H1 (cell line): ENCODE data around the gene FLT1. TPM values are rescaled to one million over a fixed set of nuclear protein-coding genes. Genes with fewer than 3 reads are reported as not detected.
A peak's percentile ranks its signal among the peaks of the same experiment; 100 is the strongest.

Experiments used
- ASH2L ChIP-seq: fragments of 200-600, 300-600 bp; sonication (generic); IDR thresholded peaks from one replicate; pipeline ENCODE4 v1.7.1; 2017; ENCODE audit warnings: low read length
- ATF3 ChIP-seq: IDR thresholded peaks from 2 replicates; pipeline ENCODE4 v1.6.1; 2011; ENCODE audit warnings: low read depth, mild to moderate bottlenecking, low read length; ENCODE audit not compliant: insufficient read depth
- BRCA1 ChIP-seq: IDR thresholded peaks from 2 replicates; pipeline ENCODE4 v1.6.1; 2012; ENCODE audit warnings: low read depth, low read length, improper control_type of control experiment
- CHD1 ChIP-seq: IDR thresholded peaks from 2 replicates; pipeline ENCODE4 v1.6.1; 2012; ENCODE audit warnings: low read depth, low read length, improper control_type of control experiment
- CREB1 ChIP-seq: IDR thresholded peaks from 2 replicates; pipeline ENCODE4 v1.6.1; 2012; ENCODE audit warnings: inconsistent platforms
- CTBP2 ChIP-seq: IDR thresholded peaks from 2 replicates; pipeline ENCODE4 v1.7.0; 2011; ENCODE audit warnings: borderline replicate concordance, mild to moderate bottlenecking, moderate library complexity, mixed read lengths, low read length; ENCODE audit not compliant: insufficient read depth, insufficient read length
- EP300 ChIP-seq, 2 experiments: IDR thresholded peaks; 1 replicate in 1 of 2; 2 replicates in 1 of 2; pipeline ENCODE4 v1.6.1; 2011 to 2012; ENCODE audit warnings: low read depth in 2 of 2, low read length in 2 of 2, mild to moderate bottlenecking in 2 of 2, borderline replicate concordance in 1 of 2, inconsistent platforms in 1 of 2, moderate library complexity in 1 of 2
- EZH2 ChIP-seq: fragments of 200-600 bp; sonication (generic); IDR thresholded peaks from 2 replicates; pipeline ENCODE4 v1.7.1; 2012; ENCODE audit warnings: low read depth, mild to moderate bottlenecking, moderate library complexity, low read length, inconsistent platforms; ENCODE audit not compliant: severe bottlenecking
- HDAC2 ChIP-seq, 2 experiments: fragments of 300-600 bp in 1 of 2; sonication (generic) in 1 of 2; IDR thresholded peaks; 2 replicates each; pipeline ENCODE4 v1.6.1; 2011 to 2012; ENCODE audit warnings: low read depth in 2 of 2, low read length in 2 of 2, mild to moderate bottlenecking in 2 of 2, moderate library complexity in 2 of 2, borderline replicate concordance in 1 of 2, inconsistent platforms in 1 of 2
- JUN ChIP-seq: IDR thresholded peaks from 2 replicates; pipeline ENCODE4 v1.6.1; 2011; ENCODE audit warnings: low read depth, mild to moderate bottlenecking, improper control_type of control experiment, low read length
- JUND ChIP-seq: IDR thresholded peaks from 2 replicates; pipeline ENCODE4 v1.6.1; 2011; ENCODE audit warnings: mild to moderate bottlenecking, improper control_type of control experiment, low read length
- KDM5A ChIP-seq: fragments of 200-600 bp; IDR thresholded peaks from 2 replicates; pipeline ENCODE4 v1.7.1; 2012; ENCODE audit warnings: mild to moderate bottlenecking, low read length, inconsistent platforms, mixed read lengths
- RNF2 ChIP-seq: fragments of 200-900, 300-1000 bp; sonication (generic); IDR thresholded peaks from 2 replicates; pipeline ENCODE4 v1.7.1; 2016; ENCODE audit warnings: borderline replicate concordance, low read depth, mild to moderate bottlenecking, antibody characterized with exemption, low read length; ENCODE audit not compliant: poor library complexity, severe bottlenecking; ENCODE audit errors: missing control alignments
- SP2 ChIP-seq: IDR thresholded peaks from 2 replicates; pipeline ENCODE4 v1.6.1; 2012; ENCODE audit warnings: mild to moderate bottlenecking, low read length, inconsistent platforms
- SRF ChIP-seq: IDR thresholded peaks from 2 replicates; pipeline ENCODE4 v1.6.1; 2011; ENCODE audit warnings: mild to moderate bottlenecking, low read depth, low read length, moderate library complexity
- TAF1 ChIP-seq: IDR thresholded peaks from 2 replicates; pipeline ENCODE4 v1.6.1; 2011; ENCODE audit warnings: mild to moderate bottlenecking, low read depth, low read length
- TAF7 ChIP-seq: optimal IDR thresholded peaks from 2 replicates; pipeline ENCODE3; 2011; ENCODE audit warnings: low read depth, mild to moderate bottlenecking, inconsistent platforms, low read length, moderate library complexity, borderline replicate concordance
- TCF12 ChIP-seq: IDR thresholded peaks from 2 replicates; pipeline ENCODE4 v1.6.1; 2011; ENCODE audit warnings: low read depth, mild to moderate bottlenecking, low read length
- YY1 ChIP-seq: IDR thresholded peaks from 2 replicates; pipeline ENCODE4 v1.6.1; 2011; ENCODE audit warnings: low read depth, mild to moderate bottlenecking, low read length
- polyA plus RNA-seq, 7 experiments: library from polyadenylated mRNA; depleted of rRNA in 3 of 7; stranded (reverse) in 5 of 7; unstranded in 2 of 7; fragments of >200 nt in 5 of 7; fragments of 200-250 nt in 2 of 7; gene quantifications; 1 replicate in 5 of 7; 2 replicates in 1 of 7; 4 replicates in 1 of 7; pipeline versions ENCODE4 v1.2.1 to v1.2.3, GENCODE V29; 2011 to 2013; ENCODE audit warnings: missing spikeins in 2 of 7, mixed read lengths in 2 of 7
- total RNA-seq: library from RNA; stranded (reverse); fragmentation: NEBNext Ultra II Directional; extraction: Animal tissue kit (Norgen Biotek cat#: 25700); gene quantifications from 2 replicates; pipeline ENCODE4 v1.2.1, GENCODE V29; 2021
- TF ChIP-seq, protein P1 (sequence below): IDR thresholded peaks from 2 replicates; pipeline ENCODE4 v1.6.1; 2012; ENCODE audit warnings: low read length, inconsistent platforms
- TF ChIP-seq, protein P2 (sequence below): IDR thresholded peaks from 2 replicates; pipeline ENCODE4 v1.6.1; 2011; ENCODE audit warnings: low read length, improper control_type of control experiment

Gene FLT1
- total and polyA plus RNA-seq, 2 of the 8 experiments (the other 6 are each of a cell fraction or from before 2014, with no cell fraction given) = 19.7 to 90.2 TPM

DNA sequence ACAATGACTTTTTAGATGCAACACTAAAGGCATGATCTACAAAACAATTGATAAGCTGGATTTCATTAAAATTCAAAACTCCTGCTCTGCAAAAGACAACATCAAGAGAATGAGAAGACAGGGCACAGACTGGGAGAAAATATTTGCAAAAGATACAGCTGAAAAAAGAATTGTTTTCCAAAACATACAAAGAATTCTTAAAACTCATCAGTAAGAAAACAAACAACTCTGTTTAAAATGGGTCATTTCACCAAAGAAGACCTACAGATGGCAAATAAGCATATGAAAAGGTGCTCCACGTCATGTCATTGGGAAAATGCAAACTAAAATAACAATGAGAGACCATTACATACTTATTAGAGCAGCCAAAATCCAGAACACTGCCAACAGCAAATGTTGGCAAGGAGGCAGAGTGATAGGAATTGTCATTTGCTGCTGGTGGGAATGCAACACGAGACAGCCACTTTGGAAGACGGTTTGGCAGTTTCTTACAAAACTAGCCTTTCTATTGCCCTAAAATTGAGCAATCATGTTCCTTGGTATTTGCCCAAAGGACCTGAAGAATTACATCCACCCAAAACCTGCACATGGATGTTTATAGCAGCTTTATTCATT lies 39.2 kb downstream of the FLT1 start (continued):
- TF ChIP-seq, protein P1, sequence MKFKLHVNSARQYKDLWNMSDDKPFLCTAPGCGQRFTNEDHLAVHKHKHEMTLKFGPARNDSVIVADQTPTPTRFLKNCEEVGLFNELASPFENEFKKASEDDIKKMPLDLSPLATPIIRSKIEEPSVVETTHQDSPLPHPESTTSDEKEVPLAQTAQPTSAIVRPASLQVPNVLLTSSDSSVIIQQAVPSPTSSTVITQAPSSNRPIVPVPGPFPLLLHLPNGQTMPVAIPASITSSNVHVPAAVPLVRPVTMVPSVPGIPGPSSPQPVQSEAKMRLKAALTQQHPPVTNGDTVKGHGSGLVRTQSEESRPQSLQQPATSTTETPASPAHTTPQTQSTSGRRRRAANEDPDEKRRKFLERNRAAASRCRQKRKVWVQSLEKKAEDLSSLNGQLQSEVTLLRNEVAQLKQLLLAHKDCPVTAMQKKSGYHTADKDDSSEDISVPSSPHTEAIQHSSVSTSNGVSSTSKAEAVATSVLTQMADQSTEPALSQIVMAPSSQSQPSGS = no peak
- no peak for TF ChIP-seq JUND
- TF ChIP-seq HDAC2 (IDR thresholded peaks at IDR 0.05; ENCODE audit: borderline replicate concordance in 1 of 2, low read depth in 2 of 2, low read length in 2 of 2) = peak in 1 of 2 experiments; percentile 5; a peak in 1 of 4 replicates
- no peak for TF ChIP-seq TAF1
- no peak for TF ChIP-seq YY1
- no peak for TF ChIP-seq SP2
- TF ChIP-seq JUN = no peak
- no peak for TF ChIP-seq BRCA1
- TF ChIP-seq TCF12 = no peak
- TF ChIP-seq RNF2 = no peak
- no peak for TF ChIP-seq SRF
- TF ChIP-seq EZH2 = no peak
- TF ChIP-seq CHD1 = no peak
- TF ChIP-seq EP300 (IDR thresholded peaks at IDR 0.05; ENCODE audit: borderline replicate concordance in 1 of 2, low read depth in 2 of 2, low read length in 2 of 2) = no peak
- TF ChIP-seq TAF7 = no peak
- no peak for TF ChIP-seq KDM5A
- TF ChIP-seq CTBP2 = no peak
- TF ChIP-seq ASH2L = no peak
- TF ChIP-seq ATF3 = no peak
- peak; percentile 47; the same call in 1 of the 2 replicates for TF ChIP-seq CREB1
- TF ChIP-seq, protein P2, sequence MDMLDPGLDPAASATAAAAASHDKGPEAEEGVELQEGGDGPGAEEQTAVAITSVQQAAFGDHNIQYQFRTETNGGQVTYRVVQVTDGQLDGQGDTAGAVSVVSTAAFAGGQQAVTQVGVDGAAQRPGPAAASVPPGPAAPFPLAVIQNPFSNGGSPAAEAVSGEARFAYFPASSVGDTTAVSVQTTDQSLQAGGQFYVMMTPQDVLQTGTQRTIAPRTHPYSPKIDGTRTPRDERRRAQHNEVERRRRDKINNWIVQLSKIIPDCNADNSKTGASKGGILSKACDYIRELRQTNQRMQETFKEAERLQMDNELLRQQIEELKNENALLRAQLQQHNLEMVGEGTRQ = no peak
